ENCODE measurements around the gene CES3.

GRCh38 chr16:66988197-66988788, 27.2 kb downstream of the CES3 start, which contains the start of gene CES4A:
- TF ChIP-seq EZH2 (IDR thresholded peaks at IDR 0.05; ENCODE audit: borderline replicate concordance, low read length), result no peak
- TF ChIP-seq, protein P1, sequence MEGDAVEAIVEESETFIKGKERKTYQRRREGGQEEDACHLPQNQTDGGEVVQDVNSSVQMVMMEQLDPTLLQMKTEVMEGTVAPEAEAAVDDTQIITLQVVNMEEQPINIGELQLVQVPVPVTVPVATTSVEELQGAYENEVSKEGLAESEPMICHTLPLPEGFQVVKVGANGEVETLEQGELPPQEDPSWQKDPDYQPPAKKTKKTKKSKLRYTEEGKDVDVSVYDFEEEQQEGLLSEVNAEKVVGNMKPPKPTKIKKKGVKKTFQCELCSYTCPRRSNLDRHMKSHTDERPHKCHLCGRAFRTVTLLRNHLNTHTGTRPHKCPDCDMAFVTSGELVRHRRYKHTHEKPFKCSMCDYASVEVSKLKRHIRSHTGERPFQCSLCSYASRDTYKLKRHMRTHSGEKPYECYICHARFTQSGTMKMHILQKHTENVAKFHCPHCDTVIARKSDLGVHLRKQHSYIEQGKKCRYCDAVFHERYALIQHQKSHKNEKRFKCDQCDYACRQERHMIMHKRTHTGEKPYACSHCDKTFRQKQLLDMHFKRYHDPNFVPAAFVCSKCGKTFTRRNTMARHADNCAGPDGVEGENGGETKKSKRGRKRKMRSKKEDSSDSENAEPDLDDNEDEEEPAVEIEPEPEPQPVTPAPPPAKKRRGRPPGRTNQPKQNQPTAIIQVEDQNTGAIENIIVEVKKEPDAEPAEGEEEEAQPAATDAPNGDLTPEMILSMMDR (conservative IDR thresholded peaks at IDR 0.05 in 1 of 2, IDR thresholded peaks at IDR 0.05 in 1 of 2; ENCODE audit: extremely low read depth in 1 of 2, insufficient read depth in 1 of 2, low read depth in 1 of 2, low read length in 2 of 2), result no peak
